ENCODE results near the gene RASAL1.

Gene RASAL1

GRCh38 chr12:113067987-113068935 is 67.3 kb downstream of the RASAL1 start:
- H3K9ac ChIP-seq (ENCODE audit: low read length), result no peak overlapping the region
- peaks cover 18% of the 10 kb centered on the region for H3K27me3 ChIP-seq (ENCODE audit: control insufficient read depth, insufficient read depth, low read length)
- H3K36me3 ChIP-seq (ENCODE audit: control insufficient read depth, insufficient read depth, low read length), result no peaks in the 10 kb centered on the region
- no peak overlapping the region for H3K27ac ChIP-seq (ENCODE audit: low read depth, low read length)
- H3K4me3 ChIP-seq (ENCODE audit: low read depth, low read length), result no peak overlapping the region
- no peaks in the 10 kb centered on the region for H3K9me3 ChIP-seq (ENCODE audit: control insufficient read depth, insufficient read depth, low read depth, low read length)
- peaks cover 17% of the 10 kb centered on the region for H3K4me1 ChIP-seq (ENCODE audit: control insufficient read depth, insufficient read depth, low read length)

GRCh38 chr12:113066813-113067400 is 68.7 kb downstream of the RASAL1 start:
- H3K4me1 ChIP-seq (ENCODE audit: control insufficient read depth, insufficient read depth, low read length), result peaks cover 25% of the 10 kb centered on the region

GRCh38 chr12:113065126-113066007 is 70.2 kb downstream of the RASAL1 start:
- peaks cover 31% of the 10 kb centered on the region for H3K27me3 ChIP-seq (ENCODE audit: control insufficient read depth, insufficient read depth, low read length)
- no peaks in the 10 kb centered on the region for H3K9me3 ChIP-seq (ENCODE audit: control insufficient read depth, insufficient read depth, low read depth, low read length)
- H3K4me1 ChIP-seq (ENCODE audit: control insufficient read depth, insufficient read depth, low read length), result peaks cover 21% of the 10 kb centered on the region
- peak overlapping the region; percentile 47 for H3K4me3 ChIP-seq (ENCODE audit: low read depth, low read length)
- no peak overlapping the region for H3K9ac ChIP-seq (ENCODE audit: low read length)
- H3K27ac ChIP-seq (ENCODE audit: low read depth, low read length), result no peak overlapping the region
- H3K36me3 ChIP-seq (ENCODE audit: control insufficient read depth, insufficient read depth, low read length), result no peaks in the 10 kb centered on the region

More at GRCh38 chr12:113066813-113067400, 68.7 kb downstream of the RASAL1 start:
- no peak overlapping the region for H3K27ac ChIP-seq (ENCODE audit: low read depth, low read length)
- H3K9ac ChIP-seq (ENCODE audit: low read length), result no peak overlapping the region
- no peaks in the 10 kb centered on the region for H3K9me3 ChIP-seq (ENCODE audit: control insufficient read depth, insufficient read depth, low read depth, low read length)
- H3K4me3 ChIP-seq (ENCODE audit: low read depth, low read length), result no peak overlapping the region
- H3K27me3 ChIP-seq (ENCODE audit: control insufficient read depth, insufficient read depth, low read length), result peaks cover 28% of the 10 kb centered on the region
- H3K36me3 ChIP-seq (ENCODE audit: control insufficient read depth, insufficient read depth, low read length), result no peaks in the 10 kb centered on the region

- H3K9ac ChIP-seq (ENCODE audit: low read length), result no peak overlapping the region
- H3K4me3 ChIP-seq (ENCODE audit: low read depth, low read length), result no peak overlapping the region
- H3K27ac ChIP-seq (ENCODE audit: low read depth, low read length), result no peak overlapping the region
- peaks cover 21% of the 10 kb centered on the region for H3K4me1 ChIP-seq (ENCODE audit: control insufficient read depth, insufficient read depth, low read length)
- H3K9me3 ChIP-seq (ENCODE audit: control insufficient read depth, insufficient read depth, low read depth, low read length), result no peaks in the 10 kb centered on the region
- no peaks in the 10 kb centered on the region for H3K36me3 ChIP-seq (ENCODE audit: control insufficient read depth, insufficient read depth, low read length)
- peaks cover 39% of the 10 kb centered on the region for H3K27me3 ChIP-seq (ENCODE audit: control insufficient read depth, insufficient read depth, low read length)
Measured at GRCh38 chr12:113064395-113065125, 71.0 kb downstream of the RASAL1 start.

GRCh38 chr12:113063396-113064350 is 71.9 kb downstream of the RASAL1 start:
- Histone ChIP-seq H3K9ac (ENCODE audit: low read length) (no peak overlapping the region), H3K4me1 (ENCODE audit: control insufficient read depth, insufficient read depth, low read length) (peaks cover 21% of the 10 kb centered on the region), H3K9me3 (ENCODE audit: control insufficient read depth, insufficient read depth, low read depth, low read length) (no peaks in the 10 kb centered on the region), H3K27me3 (ENCODE audit: control insufficient read depth, insufficient read depth, low read length) (peaks cover 45% of the 10 kb centered on the region), H3K27ac (ENCODE audit: low read depth, low read length) (no peak overlapping the region), H3K36me3 (ENCODE audit: control insufficient read depth, insufficient read depth, low read length) (no peaks in the 10 kb centered on the region), H3K4me3 (ENCODE audit: low read depth, low read length) (no peak overlapping the region)

- Histone ChIP-seq H3K36me3 (ENCODE audit: control insufficient read depth, insufficient read depth, low read length) (no peaks in the 10 kb centered on the region), H3K4me3 (ENCODE audit: low read depth, low read length) (no peak overlapping the region), H3K4me1 (ENCODE audit: control insufficient read depth, insufficient read depth, low read length) (peaks cover 23% of the 10 kb centered on the region), H3K27ac (ENCODE audit: low read depth, low read length) (no peak overlapping the region), H3K27me3 (ENCODE audit: control insufficient read depth, insufficient read depth, low read length) (peaks cover 50% of the 10 kb centered on the region), H3K9ac (ENCODE audit: low read length) (no peak overlapping the region), H3K9me3 (ENCODE audit: control insufficient read depth, insufficient read depth, low read depth, low read length) (no peaks in the 10 kb centered on the region)
Measured at GRCh38 chr12:113062502-113063395, 72.8 kb downstream of the RASAL1 start.

GRCh38 chr12:113061061-113061694 is 74.4 kb downstream of the RASAL1 start:
- Histone ChIP-seq H3K27ac (ENCODE audit: low read depth, low read length) (no peak overlapping the region), H3K9me3 (ENCODE audit: control insufficient read depth, insufficient read depth, low read depth, low read length) (no peaks in the 10 kb centered on the region), H3K4me1 (ENCODE audit: control insufficient read depth, insufficient read depth, low read length) (peaks cover 15% of the 10 kb centered on the region), H3K4me3 (ENCODE audit: low read depth, low read length) (no peak overlapping the region), H3K36me3 (ENCODE audit: control insufficient read depth, insufficient read depth, low read length) (no peaks in the 10 kb centered on the region), H3K9ac (ENCODE audit: low read length) (no peak overlapping the region), H3K27me3 (ENCODE audit: control insufficient read depth, insufficient read depth, low read length) (peaks cover 65% of the 10 kb centered on the region)

- H3K4me3 ChIP-seq (ENCODE audit: low read depth, low read length), result no peak overlapping the region
- no peak overlapping the region for H3K9ac ChIP-seq (ENCODE audit: low read length)
- H3K27ac ChIP-seq (ENCODE audit: low read depth, low read length), result no peak overlapping the region
- H3K9me3 ChIP-seq (ENCODE audit: control insufficient read depth, insufficient read depth, low read depth, low read length), result no peaks in the 10 kb centered on the region
- no peaks in the 10 kb centered on the region for H3K36me3 ChIP-seq (ENCODE audit: control insufficient read depth, insufficient read depth, low read length)
- H3K27me3 ChIP-seq (ENCODE audit: control insufficient read depth, insufficient read depth, low read length), result peaks cover 72% of the 10 kb centered on the region
- peaks cover 13% of the 10 kb centered on the region for H3K4me1 ChIP-seq (ENCODE audit: control insufficient read depth, insufficient read depth, low read length)
Measured at GRCh38 chr12:113060336-113060960, 75.1 kb downstream of the RASAL1 start.

All from HUES6 (cell line).